Measurements from ENCODE around the gene MED14. TPM values are rescaled to one million over a fixed set of nuclear protein-coding genes. Genes with fewer than 3 reads are reported as not detected.

Gene MED14
- total and polyA plus RNA-seq, 10 of the 15 experiments (the other 5 are each of a cell fraction or from before 2014, with no cell fraction given): 8.8 to 99.4 (median 29.4) TPM

DNA sequence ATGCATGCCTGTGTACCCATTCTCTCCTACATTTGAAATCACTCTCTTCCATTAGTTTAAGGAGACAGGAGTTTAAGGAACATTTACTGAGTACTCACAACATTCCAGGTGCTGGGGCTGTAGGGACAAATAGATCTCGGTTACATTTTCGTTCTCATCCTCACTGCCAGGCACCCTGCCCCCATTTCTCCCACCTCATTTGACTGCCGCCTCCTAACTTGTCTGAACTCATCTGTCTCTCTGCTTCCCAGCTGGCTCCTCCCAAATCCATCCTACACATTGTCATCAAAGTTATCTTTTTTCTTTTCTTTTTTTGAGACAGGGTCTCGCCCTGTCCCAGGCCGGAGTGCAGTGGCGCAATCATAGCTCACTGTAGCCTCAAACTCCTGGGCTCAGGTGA lies 131.9 kb downstream of the MED14 start:
- no peaks in the 10 kb centered on the region for H3K4me1 ChIP-seq (ENCODE audit: control insufficient read depth, insufficient read depth, low read length)
- no peaks in the 10 kb centered on the region for H3K9me3 ChIP-seq (replicated peaks; ENCODE audit: control insufficient read depth, insufficient read depth, low read length)
- no peak overlapping the region for H3K4me2 ChIP-seq (ENCODE audit: control insufficient read depth, insufficient read depth)
- H3K36me3 ChIP-seq (ENCODE audit: control insufficient read depth in 2 of 2, insufficient read depth in 2 of 2, low read length in 1 of 2): no peaks in the 10 kb centered on the region; a peak in 2 of 4 replicates
- H3K27ac ChIP-seq (ENCODE audit: control insufficient read depth, insufficient read depth): no peak overlapping the region
- RAD21 ChIA-PET (ENCODE audit: unreplicated experiment): interaction anchor here (0.7 kb wide), 1 partner anchor 695 kb away, joined by 3 read pairs; no protein-coding TSS in a partner anchor
- POLR2A ChIA-PET: no interaction called here
- no peaks in the 10 kb centered on the region for H3K79me2 ChIP-seq (ENCODE audit: control insufficient read depth, insufficient read depth, low read length)
- no peak for DNase-seq (ENCODE audit: low read depth, low spot score)
- TF ChIP-seq CBX3 (IDR thresholded peaks at IDR 0.05; ENCODE audit: borderline replicate concordance, low read depth) (no peak), BMI1 (IDR thresholded peaks at IDR 0.05; ENCODE audit: borderline replicate concordance) (no peak), HDAC2 (IDR thresholded peaks at IDR 0.05) (no peak), SMAD1 (IDR thresholded peaks at IDR 0.05; ENCODE audit: low read depth, partially characterized antibody) (no peak), NFIC (IDR thresholded peaks at IDR 0.05; ENCODE audit: low read depth, low read length) (no peak), BCL11A (IDR thresholded peaks at IDR 0.05; ENCODE audit: low read depth, low read length) (no peak), TARDBP (IDR thresholded peaks at IDR 0.05; ENCODE audit: borderline replicate concordance) (no peak), HDAC6 (IDR thresholded peaks at IDR 0.05; ENCODE audit: unreplicated experiment) (no peak), EZH2 (IDR thresholded peaks at IDR 0.05; ENCODE audit: borderline replicate concordance, control insufficient read depth, low read depth, low read length) (no peak), TBL1XR1 (IDR thresholded peaks at IDR 0.05; ENCODE audit: low read depth, low read length) (no peak), EP300 (IDR thresholded peaks at IDR 0.05; ENCODE audit: borderline replicate concordance in 1 of 2, control insufficient read depth in 1 of 2, low read depth in 2 of 2, low read length in 2 of 2) (no peak)
- TF ChIP-seq, protein P1, sequence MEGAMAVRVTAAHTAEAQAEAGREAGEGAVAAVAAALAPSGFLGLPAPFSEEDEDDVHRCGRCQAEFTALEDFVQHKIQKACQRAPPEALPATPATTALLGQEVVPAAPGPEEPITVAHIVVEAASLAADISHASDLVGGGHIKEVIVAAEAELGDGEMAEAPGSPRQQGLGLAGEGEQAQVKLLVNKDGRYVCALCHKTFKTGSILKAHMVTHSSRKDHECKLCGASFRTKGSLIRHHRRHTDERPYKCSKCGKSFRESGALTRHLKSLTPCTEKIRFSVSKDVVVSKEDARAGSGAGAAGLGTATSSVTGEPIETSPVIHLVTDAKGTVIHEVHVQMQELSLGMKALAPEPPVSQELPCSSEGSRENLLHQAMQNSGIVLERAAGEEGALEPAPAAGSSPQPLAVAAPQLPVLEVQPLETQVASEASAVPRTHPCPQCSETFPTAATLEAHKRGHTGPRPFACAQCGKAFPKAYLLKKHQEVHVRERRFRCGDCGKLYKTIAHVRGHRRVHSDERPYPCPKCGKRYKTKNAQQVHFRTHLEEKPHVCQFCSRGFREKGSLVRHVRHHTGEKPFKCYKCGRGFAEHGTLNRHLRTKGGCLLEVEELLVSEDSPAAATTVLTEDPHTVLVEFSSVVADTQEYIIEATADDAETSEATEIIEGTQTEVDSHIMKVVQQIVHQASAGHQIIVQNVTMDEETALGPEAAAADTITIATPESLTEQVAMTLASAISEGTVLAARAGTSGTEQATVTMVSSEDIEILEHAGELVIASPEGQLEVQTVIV (IDR thresholded peaks at IDR 0.05; ENCODE audit: borderline replicate concordance, partially characterized antibody): no peak
- TF ChIP-seq, protein P2, sequence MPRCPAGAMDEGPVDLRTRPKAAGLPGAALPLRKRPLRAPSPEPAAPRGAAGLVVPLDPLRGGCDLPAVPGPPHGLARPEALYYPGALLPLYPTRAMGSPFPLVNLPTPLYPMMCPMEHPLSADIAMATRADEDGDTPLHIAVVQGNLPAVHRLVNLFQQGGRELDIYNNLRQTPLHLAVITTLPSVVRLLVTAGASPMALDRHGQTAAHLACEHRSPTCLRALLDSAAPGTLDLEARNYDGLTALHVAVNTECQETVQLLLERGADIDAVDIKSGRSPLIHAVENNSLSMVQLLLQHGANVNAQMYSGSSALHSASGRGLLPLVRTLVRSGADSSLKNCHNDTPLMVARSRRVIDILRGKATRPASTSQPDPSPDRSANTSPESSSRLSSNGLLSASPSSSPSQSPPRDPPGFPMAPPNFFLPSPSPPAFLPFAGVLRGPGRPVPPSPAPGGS (IDR thresholded peaks at IDR 0.05; ENCODE audit: borderline replicate concordance, insufficient read depth, low read depth, low read length, poor library complexity, severe bottlenecking): no peak
- TF ChIP-seq, protein P3, sequence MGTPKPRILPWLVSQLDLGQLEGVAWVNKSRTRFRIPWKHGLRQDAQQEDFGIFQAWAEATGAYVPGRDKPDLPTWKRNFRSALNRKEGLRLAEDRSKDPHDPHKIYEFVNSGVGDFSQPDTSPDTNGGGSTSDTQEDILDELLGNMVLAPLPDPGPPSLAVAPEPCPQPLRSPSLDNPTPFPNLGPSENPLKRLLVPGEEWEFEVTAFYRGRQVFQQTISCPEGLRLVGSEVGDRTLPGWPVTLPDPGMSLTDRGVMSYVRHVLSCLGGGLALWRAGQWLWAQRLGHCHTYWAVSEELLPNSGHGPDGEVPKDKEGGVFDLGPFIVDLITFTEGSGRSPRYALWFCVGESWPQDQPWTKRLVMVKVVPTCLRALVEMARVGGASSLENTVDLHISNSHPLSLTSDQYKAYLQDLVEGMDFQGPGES (IDR thresholded peaks at IDR 0.05): no peak
- TF ChIP-seq, protein P4, sequence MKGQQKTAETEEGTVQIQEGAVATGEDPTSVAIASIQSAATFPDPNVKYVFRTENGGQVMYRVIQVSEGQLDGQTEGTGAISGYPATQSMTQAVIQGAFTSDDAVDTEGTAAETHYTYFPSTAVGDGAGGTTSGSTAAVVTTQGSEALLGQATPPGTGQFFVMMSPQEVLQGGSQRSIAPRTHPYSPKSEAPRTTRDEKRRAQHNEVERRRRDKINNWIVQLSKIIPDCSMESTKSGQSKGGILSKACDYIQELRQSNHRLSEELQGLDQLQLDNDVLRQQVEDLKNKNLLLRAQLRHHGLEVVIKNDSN (IDR thresholded peaks at IDR 0.05; ENCODE audit: borderline replicate concordance, extremely low read length, insufficient read depth, low read depth, low read length): no peak
- intact Hi-C loops (cut with micrococcal nuclease; ENCODE audit: unreplicated experiment): no loop called here
- H3K4me3 ChIP-seq: no peak overlapping the region
- in situ Hi-C loops (cut with MboI): no loop called here
- no peak for FAIRE-seq
- no TSS peak for BruUV-seq (replicated peaks)
- no peak overlapping the region for H3K9ac ChIP-seq (ENCODE audit: control insufficient read depth, insufficient read depth, low read length)
- CTCF ChIA-PET: interaction anchor here (0.9 to 1.9 kb wide), 3 partner anchors 40 to 191 kb away, joined by 3 to 10 read pairs (median 3); no protein-coding TSS in a partner anchor
- SMC1A ChIA-PET (ENCODE audit: uncharacterized antibody, unreplicated experiment): interaction anchor here (0.7 to 1.6 kb wide), 3 partner anchors 9 to 929 kb away, joined by 3 to 6 read pairs (median 5); no protein-coding TSS in a partner anchor
- ATAC-seq: no peak
- H3K27me3 ChIP-seq (replicated peaks in 1 of 2; ENCODE audit: control insufficient read depth in 2 of 2, insufficient read depth in 2 of 2, low read length in 1 of 2): no peaks in the 10 kb centered on the region
- no peaks in the 10 kb centered on the region for H4K20me1 ChIP-seq (ENCODE audit: control insufficient read depth, insufficient read depth)
- 69% methylated on average over 6 of the region's 6 CpGs for WGBS (ENCODE audit: insufficient coverage, insufficient replicate concordance, low lambda C conversion rate, missing lambda C conversion rate)
- H2AFZ ChIP-seq (ENCODE audit: control insufficient read depth, low read depth, low read length): no peak overlapping the region

All from GM12878 (cell line).